T-helper 1 cell treated with Interleukin-12 subunit alpha and Interleukin-12 subunit beta and Interleukin-4 antibody, amounts not matched to agents 30 μg/mL and 1 μg/mL, for 36 hours (primary cell): ENCODE results near the gene UBE2I.

Experiments
- H3K27ac Mint-ChIP-seq: one replicate; pipeline ENCODE4 v1.8.0; 2021; ENCODE audit warnings: mild to moderate bottlenecking, mixed read lengths
- H3K27me3 Mint-ChIP-seq: one replicate; pipeline ENCODE4 v1.8.0; 2021; ENCODE audit warnings: low read depth, mixed read lengths
- H3K36me3 Mint-ChIP-seq: one replicate; pipeline ENCODE4 v1.8.0; 2021; ENCODE audit warnings: low read depth, mixed read lengths
- H3K4me1 Mint-ChIP-seq: one replicate; pipeline ENCODE4 v1.8.0; 2021; ENCODE audit warnings: low read depth, mixed read lengths
- H3K4me3 Mint-ChIP-seq: one replicate; pipeline ENCODE4 v1.8.0; 2021; ENCODE audit warnings: mild to moderate bottlenecking, moderate library complexity, mixed read lengths
- H3K9me3 Mint-ChIP-seq: one replicate; pipeline ENCODE4 v1.8.0; 2021; ENCODE audit warnings: mixed read lengths

The UBE2I gene

DNA sequence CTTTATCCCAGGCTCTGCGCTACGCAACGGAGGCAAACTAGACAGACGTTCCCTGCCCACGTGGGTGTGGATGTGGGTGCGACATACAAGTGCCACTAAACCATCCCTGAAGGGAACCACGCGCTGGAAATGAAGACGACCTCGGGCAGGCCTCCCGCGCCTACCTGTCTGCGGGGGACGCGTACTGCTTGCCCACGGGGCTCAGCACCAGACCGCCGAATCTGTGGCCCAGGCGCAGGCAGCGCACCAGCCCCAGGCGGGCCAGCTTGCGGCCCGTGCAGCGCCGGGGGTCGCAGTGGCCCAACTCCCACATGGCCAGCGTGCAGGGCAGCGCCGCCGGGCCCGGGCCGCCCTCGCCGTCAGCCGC, 41.8 kb downstream of the UBE2I start:
- Mint-ChIP-seq H3K27me3 (no peaks in the 10 kb centered on the region), H3K4me3 (peak overlapping the region; percentile 82), H3K36me3 (no peaks in the 10 kb centered on the region), H3K27ac (peak overlapping the region; percentile 63), H3K9me3 (no peaks in the 10 kb centered on the region), H3K4me1 (peaks cover 12% of the 10 kb centered on the region)

DNA sequence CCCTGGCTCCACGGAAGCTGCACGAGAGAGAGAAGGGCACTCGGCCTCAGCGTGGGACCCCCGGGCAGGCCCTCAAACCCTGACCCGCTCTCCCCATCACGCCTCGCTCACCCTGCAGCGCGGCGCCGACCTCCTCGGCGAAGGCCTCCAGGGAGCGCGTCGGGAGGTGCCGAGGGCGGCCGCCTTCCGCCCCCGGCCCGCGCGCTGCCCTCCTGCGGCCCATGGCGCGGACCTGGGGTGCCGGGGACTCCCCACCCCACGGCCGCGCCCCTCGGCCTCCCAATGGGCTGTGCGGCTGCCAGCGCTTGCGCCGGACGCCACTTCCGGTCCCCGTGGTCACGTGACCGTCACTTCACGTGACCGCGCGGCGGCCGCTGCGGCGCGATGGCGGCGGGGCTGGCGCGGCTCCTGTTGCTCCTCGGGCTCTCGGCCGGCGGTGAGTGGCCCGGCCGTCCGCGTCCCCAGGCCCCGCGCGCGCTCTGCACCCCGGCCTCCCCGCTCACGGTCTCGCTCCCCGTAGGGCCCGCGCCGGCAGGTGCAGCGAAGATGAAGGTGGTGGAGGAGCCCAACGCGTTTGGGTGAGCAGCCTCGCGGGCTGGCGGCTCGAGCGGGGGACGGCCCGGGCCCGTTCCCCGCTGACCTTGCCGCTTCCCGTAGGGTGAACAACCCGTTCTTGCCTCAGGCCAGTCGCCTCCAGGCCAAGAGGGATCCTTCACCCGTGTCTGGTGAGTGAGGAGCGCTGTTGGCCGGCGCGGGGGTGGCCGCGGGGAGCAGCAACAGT, 42.3 kb downstream of the UBE2I start, which contains the start of the genes GNPTG and TSR3:
GNPTG (plus strand) TSS at position 350 of the 781 bp plus-strand sequence; CDS start at position 385, 35 bp downstream.
TSR3 (minus strand) TSS at position 297 of the 781 bp plus-strand sequence; CDS start at position 223, 74 bp downstream.
- H3K36me3 Mint-ChIP-seq: no peaks in the 10 kb centered on the region
- H3K9me3 Mint-ChIP-seq: no peaks in the 10 kb centered on the region
- peak within 1 kb of the TSS; percentile 90 for H3K27ac Mint-ChIP-seq
- peak within 1 kb of the TSS; percentile 89 for H3K4me3 Mint-ChIP-seq
- no peaks in the 10 kb centered on the region for H3K27me3 Mint-ChIP-seq
- H3K4me1 Mint-ChIP-seq: peaks cover 12% of the 10 kb centered on the region

DNA sequence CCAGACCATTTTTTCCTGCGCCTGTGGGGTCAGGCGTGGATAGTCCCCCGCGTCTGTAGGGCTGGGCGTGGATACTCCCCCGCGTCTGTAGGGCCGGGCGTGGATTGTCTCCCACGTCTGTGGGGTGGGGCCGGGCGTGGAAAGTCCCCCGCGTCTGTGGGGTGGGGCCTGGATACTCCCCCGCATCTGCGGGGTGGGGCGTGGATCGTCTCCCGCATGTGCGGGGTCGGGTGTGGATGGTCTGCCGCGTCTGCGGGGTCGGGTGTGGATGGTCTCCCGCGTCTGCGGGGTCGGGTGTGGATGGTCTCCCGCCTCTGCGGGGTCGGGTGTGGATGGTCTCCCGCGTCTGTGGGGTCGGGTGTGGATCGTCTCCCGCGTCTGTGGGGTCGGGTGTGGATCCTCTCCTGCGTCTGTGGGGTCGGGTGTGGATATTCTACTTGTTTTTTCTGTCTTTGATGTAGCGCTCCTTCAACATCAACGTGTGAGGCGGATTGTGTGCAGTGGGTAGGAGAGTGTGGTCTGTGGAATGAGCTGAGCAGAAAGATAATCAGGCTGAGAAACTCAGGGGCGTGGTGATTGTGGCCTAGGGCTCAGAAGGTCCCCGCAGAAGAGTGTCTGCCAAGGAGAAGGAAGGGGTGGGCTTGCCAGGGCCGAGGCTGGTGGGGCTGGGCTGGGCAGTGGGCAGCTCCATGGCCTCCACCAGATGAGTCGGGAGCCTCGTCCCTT, 45.5 kb downstream of the UBE2I start:
- peaks cover 2% of the 10 kb centered on the region for H3K36me3 Mint-ChIP-seq
- H3K4me1 Mint-ChIP-seq: peaks cover 12% of the 10 kb centered on the region
- H3K4me3 Mint-ChIP-seq: no peak overlapping the region
- H3K27me3 Mint-ChIP-seq: no peaks in the 10 kb centered on the region
- no peaks in the 10 kb centered on the region for H3K9me3 Mint-ChIP-seq
- no peak overlapping the region for H3K27ac Mint-ChIP-seq

DNA sequence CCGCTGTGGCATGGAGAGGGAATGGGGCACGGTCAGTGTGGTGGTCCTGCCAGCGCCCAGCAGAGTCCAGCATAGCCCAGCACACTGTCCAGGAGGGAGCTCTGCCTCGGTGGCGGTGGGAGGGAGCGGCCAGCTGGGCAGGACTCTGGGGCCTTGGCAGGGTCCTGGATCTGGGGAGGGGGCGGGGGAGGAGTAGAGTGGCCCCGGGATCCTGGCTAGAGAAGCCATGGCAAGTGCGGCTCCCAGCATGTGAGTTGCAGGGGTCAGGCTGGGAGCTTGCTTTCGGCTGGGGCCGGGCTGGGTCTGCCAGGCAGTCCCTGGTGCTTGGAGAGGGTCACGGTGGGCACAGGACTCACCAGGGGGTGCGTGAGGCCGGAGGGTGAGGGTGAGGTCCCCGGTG, 46.2 kb downstream of the UBE2I start:
- peaks cover 5% of the 10 kb centered on the region for H3K36me3 Mint-ChIP-seq
- no peak overlapping the region for H3K4me3 Mint-ChIP-seq
- H3K9me3 Mint-ChIP-seq: no peaks in the 10 kb centered on the region
- peaks cover 11% of the 10 kb centered on the region for H3K4me1 Mint-ChIP-seq
- H3K27me3 Mint-ChIP-seq: no peaks in the 10 kb centered on the region
- H3K27ac Mint-ChIP-seq: no peak overlapping the region

DNA sequence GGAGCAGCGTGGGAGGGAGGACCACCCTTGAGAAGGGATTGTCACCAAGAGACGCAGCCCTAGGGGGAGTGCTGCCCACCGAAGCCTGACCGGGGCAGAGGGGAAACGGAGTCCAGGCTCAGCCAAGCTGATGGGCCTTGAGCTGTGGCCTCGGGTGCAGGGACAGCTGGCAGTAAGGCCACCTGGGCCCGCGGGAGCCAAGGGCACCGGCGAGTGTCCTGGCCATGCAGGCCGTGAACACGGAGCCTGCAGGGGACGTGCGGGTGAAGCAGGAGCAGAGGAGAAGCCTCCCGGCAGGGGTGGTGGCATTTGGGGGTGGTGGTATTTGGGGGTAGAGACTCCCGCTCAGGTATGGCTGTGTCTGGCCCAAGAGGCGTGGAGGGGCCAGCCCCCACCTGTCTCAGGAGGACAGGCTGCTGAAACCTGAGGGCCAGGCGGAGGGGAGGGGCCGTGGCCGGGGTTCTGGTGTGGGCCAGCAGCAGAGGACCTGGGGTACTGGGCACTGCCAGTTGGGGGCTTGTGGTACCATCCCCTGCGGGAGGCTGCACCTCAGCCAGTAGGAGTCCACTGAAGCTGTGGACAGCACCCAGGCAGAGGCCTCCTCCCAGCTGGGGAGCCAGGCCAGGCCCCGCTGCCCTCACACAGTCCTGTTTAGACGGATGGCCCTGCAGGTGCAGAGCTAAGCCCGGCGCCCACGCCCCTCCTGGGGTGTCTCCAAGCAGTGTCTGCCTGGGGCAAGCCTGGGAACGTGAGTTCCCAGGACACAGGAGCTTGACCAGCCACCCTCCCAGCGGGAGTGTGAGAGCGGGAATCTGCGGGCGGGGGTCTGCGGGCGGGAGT, 46.8 kb downstream of the UBE2I start:
- Mint-ChIP-seq H3K36me3 (peaks cover 5% of the 10 kb centered on the region), H3K4me1 (peaks cover 7% of the 10 kb centered on the region), H3K4me3 (no peak overlapping the region), H3K27me3 (no peaks in the 10 kb centered on the region), H3K27ac (no peak overlapping the region), H3K9me3 (no peaks in the 10 kb centered on the region)

DNA sequence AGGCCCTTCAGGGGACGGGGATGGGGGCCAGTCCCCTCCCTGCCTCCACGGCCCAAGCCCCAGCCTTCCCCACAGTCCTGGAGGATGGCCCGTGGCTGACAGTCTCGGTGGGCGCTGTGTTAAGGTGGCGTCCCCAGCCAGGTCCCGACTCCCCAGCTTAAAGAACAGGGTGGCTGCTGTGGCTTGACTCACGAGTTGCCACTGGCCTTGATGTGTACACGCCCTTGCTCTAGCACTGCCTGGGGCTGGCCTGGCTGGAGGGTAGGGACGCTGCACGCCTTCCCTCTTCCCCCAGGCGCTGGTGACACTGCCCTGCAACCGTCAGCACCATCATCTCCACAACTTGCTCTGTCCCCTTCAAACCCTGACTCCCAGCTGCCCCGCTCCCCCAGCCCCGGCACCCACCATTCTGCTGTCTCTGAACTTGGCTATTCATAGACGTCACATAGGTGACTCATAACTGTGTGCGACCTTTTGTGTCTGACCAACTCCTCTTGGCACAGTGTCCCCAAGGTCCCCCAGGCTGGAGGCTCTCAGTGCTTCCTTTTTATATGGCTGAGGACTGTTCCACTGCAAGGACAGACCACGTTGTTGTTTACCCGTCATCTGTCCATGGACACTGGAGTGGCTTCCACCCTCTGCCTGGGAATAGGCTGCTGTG, 48.6 kb downstream of the UBE2I start:
- H3K4me3 Mint-ChIP-seq: no peak overlapping the region
- no peaks in the 10 kb centered on the region for H3K9me3 Mint-ChIP-seq
- no peaks in the 10 kb centered on the region for H3K27me3 Mint-ChIP-seq
- peaks cover 6% of the 10 kb centered on the region for H3K36me3 Mint-ChIP-seq
- peaks cover 3% of the 10 kb centered on the region for H3K4me1 Mint-ChIP-seq
- H3K27ac Mint-ChIP-seq: no peak overlapping the region

DNA sequence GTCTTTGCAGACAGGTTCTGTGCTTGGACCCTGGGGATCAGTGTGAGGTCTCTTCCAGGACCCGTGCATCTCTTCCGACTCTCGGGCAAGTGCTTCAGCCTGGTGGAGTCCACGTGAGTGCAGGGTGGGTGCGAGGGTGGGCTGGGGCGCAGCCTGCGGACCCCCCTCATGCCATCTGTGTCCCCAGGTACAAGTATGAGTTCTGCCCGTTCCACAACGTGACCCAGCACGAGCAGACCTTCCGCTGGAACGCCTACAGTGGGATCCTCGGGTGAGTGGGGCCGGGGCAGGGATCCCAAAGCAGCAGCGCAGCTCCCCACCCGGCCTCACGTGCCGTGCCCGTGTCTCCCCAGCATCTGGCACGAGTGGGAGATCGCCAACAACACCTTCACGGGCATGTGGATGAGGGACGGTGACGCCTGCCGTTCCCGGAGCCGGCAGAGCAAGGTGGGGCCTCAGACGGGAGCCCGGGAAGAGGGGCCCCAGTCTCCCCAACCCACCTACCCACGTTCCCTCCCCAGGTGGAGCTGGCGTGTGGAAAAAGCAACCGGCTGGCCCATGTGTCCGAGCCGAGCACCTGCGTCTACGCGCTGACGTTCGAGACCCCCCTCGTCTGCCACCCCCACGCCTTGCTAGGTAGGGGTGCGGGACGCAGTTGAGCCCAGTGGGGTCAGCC, 52.4 kb downstream of the UBE2I start:
- Mint-ChIP-seq H3K4me1 (no peaks in the 10 kb centered on the region), H3K27me3 (no peaks in the 10 kb centered on the region), H3K9me3 (no peaks in the 10 kb centered on the region), H3K4me3 (no peak overlapping the region), H3K27ac (no peak overlapping the region), H3K36me3 (peaks cover 12% of the 10 kb centered on the region)

DNA sequence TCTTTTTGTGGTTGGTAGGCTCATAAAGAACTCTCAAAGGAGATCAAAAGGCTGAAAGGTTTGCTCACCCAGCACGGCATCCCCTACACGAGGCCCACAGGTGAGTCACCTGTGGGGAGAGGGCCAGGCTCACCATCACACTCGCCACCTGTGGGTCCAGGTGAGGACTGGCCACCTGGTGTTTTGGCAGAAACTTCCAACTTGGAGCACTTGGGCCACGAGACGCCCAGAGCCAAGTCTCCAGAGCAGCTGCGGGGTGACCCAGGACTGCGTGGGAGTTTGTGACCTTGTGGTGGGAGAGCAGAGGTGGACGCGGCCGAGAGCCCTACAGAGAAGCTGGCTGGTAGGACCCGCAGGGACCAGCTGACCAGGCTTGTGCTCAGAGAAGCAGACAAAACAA, 53.4 kb downstream of the UBE2I start:
- Mint-ChIP-seq H3K4me1 (no peaks in the 10 kb centered on the region), H3K27ac (no peak overlapping the region), H3K36me3 (peaks cover 12% of the 10 kb centered on the region), H3K27me3 (no peaks in the 10 kb centered on the region), H3K4me3 (no peak overlapping the region), H3K9me3 (no peaks in the 10 kb centered on the region)

DNA sequence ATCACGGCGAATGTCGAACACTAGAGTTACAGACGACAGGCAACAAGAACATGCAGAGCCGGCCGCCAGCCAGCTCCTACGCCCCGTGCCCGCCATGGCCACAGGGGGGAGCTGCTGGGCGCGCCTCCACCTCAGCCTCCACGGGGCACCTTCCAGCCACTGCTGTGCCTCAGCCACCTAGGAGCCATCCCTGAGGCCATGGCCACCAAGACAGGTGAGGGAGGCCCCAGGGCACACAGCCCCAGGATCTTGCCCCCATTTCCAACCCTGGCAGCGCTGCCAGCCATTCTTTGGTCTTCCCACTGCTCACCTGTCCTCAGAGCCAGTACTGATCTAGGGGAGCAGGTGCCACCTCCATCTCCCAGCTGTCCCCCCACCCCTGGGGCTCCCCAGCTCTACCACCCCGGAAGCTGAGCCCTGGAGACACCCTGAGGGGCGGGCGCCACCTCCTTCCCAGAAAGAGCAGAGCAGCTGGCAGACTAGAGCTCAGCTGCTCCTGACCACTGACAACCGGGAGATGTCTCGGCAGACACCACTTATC, 54.1 kb downstream of the UBE2I start:
- Mint-ChIP-seq H3K9me3 (no peaks in the 10 kb centered on the region), H3K27me3 (no peaks in the 10 kb centered on the region), H3K4me3 (no peak overlapping the region), H3K4me1 (no peaks in the 10 kb centered on the region), H3K27ac (no peak overlapping the region), H3K36me3 (peaks cover 12% of the 10 kb centered on the region)

DNA sequence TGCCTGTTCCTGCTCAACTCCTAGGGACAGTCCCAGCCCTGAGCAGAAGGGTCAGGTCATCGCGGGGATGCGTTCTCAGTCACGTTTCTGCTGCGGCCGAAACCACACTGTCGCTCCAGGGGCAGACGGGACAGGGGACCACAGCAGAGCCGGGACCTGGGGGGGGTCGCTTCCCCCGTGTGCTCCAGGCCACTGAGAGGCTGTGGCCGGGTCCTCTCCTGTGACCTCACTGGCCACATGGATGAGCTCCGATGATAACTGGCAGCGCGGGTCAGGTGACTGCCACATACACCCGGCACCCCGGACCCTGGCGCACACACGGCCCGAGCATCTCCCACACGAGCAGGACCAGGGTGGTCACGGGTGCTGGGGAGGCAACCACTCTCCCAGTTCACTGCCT, 55.1 kb downstream of the UBE2I start:
- Mint-ChIP-seq H3K4me3 (no peak overlapping the region), H3K27ac (no peak overlapping the region), H3K36me3 (peaks cover 10% of the 10 kb centered on the region), H3K27me3 (no peaks in the 10 kb centered on the region), H3K9me3 (no peaks in the 10 kb centered on the region), H3K4me1 (no peaks in the 10 kb centered on the region)

DNA sequence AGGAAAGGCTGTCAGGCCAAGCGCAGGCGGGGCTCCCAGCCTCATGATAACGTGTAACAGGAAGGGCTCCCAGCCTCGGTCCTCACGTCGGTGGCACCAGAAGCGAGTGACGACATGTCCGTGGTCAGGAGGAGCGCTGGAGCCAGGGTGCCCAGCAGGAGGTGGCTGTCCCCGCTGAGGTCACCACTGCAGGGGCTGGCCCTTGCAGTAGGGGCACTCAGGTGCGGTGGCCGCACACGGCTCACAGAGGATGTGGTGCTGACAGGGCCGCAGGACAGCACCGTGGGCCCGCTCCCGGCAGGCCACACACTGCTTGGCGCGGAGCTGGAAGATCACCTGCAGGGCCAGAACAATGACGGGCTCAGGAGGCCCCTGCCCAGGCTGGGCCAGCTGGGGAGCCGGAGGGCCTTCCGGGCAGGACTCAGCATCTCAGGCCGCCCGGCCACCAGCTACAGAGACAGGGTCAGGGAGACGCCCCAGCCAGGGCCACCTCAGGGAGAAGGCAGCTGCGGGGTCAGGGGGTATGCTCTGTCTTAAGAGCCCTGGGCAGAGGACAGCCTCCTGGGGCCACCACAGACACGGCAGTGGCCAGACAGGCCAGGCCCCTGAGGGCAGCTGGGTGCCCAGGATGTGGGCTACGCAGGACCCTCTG, 56.8 kb downstream of the UBE2I start:
- no peaks in the 10 kb centered on the region for H3K27me3 Mint-ChIP-seq
- H3K27ac Mint-ChIP-seq: no peak overlapping the region
- no peak overlapping the region for H3K4me3 Mint-ChIP-seq
- no peaks in the 10 kb centered on the region for H3K4me1 Mint-ChIP-seq
- H3K36me3 Mint-ChIP-seq: peaks cover 7% of the 10 kb centered on the region
- H3K9me3 Mint-ChIP-seq: no peaks in the 10 kb centered on the region

DNA sequence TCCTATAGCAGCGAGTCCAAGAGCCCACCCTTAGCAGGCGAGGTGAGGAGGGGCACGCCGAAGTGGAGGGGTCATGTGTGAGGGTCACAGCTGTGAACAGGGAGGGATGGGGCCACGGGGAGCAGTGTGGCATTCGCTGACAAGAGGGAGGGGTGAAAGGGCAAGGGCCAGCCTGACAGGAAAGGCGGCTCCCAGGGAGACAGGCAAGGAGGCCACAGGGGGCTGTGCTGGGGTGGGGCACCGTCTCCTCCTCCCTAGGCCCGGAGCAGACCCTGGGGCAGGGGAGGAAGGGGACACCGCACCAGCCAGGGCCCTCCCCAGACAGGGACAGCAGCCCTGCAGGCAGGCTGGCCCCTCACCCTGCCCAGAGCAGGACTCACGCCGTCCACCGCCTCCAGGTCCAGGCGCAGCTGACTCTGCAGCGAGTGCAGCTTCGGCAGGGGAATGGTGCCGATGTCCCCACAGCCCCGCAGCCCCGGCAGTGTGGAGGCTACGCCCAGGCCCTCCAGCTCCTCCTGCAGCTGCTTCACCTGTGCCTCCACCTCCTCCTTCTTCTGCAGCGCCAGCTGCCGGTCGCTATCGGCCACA, 57.4 kb downstream of the UBE2I start:
- H3K36me3 Mint-ChIP-seq: peaks cover 7% of the 10 kb centered on the region
- H3K4me3 Mint-ChIP-seq: no peak overlapping the region

More for the DNA sequence above, 57.4 kb downstream of the UBE2I start:
- Mint-ChIP-seq H3K4me1 (no peaks in the 10 kb centered on the region), H3K9me3 (no peaks in the 10 kb centered on the region), H3K27ac (no peak overlapping the region), H3K27me3 (no peaks in the 10 kb centered on the region)
